ENCODE measurements around the gene WWTR1. TPM values are rescaled to one million over a fixed set of nuclear protein-coding genes. Genes with fewer than 3 reads are reported as not detected.

The WWTR1 gene
- total RNA-seq, 1 experiment from 2014 or later = 79.7 TPM

DNA sequence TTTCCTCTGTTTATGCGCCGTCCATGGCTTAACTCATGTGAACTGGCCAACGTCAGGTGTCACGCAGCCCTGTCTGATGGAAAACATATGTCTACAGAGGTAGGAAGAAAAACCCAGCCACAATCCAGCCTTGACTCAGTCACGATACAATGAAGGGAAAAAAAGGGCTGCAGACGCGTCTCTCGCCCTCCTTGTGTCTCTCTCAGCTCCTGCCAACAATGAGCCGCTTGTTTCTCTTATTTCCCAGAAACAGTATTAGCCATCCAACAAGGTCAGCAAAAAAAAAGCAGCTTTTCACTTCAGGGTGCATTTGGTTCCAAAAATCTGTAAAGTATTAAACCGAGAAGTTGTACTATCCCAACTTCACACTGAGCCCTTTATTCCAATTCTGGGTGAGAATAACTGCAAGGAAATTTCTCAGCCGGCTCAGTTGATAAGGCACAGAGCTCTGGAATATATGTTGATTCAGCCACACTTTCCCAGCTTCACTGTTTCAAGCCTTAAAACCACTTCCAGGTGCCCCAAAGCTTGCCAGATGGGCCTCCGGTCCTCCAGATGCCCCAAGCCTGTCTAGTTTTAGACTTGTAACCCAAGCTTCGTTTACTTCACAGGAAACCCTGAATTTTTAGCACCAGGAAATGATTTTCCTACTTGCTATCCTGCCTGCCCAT lies 103.9 kb downstream of the WWTR1 start:
- DNase-seq = no peak
- no peaks in the 10 kb centered on the region for H3K27me3 ChIP-seq (ENCODE audit: low read length)
- no peak overlapping the region for H2AFZ ChIP-seq (ENCODE audit: low read length)
- TF ChIP-seq EZH2phosphoT487 (IDR thresholded peaks at IDR 0.05; ENCODE audit: borderline replicate concordance, low read length) (no peak), EZH2 (IDR thresholded peaks at IDR 0.05; ENCODE audit: low read length, unreplicated experiment) (no peak)
- TF ChIP-seq, protein P1, sequence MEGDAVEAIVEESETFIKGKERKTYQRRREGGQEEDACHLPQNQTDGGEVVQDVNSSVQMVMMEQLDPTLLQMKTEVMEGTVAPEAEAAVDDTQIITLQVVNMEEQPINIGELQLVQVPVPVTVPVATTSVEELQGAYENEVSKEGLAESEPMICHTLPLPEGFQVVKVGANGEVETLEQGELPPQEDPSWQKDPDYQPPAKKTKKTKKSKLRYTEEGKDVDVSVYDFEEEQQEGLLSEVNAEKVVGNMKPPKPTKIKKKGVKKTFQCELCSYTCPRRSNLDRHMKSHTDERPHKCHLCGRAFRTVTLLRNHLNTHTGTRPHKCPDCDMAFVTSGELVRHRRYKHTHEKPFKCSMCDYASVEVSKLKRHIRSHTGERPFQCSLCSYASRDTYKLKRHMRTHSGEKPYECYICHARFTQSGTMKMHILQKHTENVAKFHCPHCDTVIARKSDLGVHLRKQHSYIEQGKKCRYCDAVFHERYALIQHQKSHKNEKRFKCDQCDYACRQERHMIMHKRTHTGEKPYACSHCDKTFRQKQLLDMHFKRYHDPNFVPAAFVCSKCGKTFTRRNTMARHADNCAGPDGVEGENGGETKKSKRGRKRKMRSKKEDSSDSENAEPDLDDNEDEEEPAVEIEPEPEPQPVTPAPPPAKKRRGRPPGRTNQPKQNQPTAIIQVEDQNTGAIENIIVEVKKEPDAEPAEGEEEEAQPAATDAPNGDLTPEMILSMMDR (conservative IDR thresholded peaks at IDR 0.05; ENCODE audit: low read depth, low read length) = no peak
- no TSS peak for BruUV-seq (replicated peaks)
- no peak for ATAC-seq
- peak overlapping the region; percentile 16; the same call in 1 of the 2 replicates for H3K4me3 ChIP-seq (ENCODE audit: low read length)
- H3K4me1 ChIP-seq (ENCODE audit: insufficient read depth, low read length) = peaks cover 51% of the 10 kb centered on the region
- peaks cover 6% of the 10 kb centered on the region for H3F3A ChIP-seq (ENCODE audit: low read length, unreplicated experiment)
- H3K9ac ChIP-seq (ENCODE audit: low read length) = peak overlapping the region; percentile 71
- peaks cover 67% of the 10 kb centered on the region for H3K79me2 ChIP-seq (ENCODE audit: low read length)
- peaks cover 26% of the 10 kb centered on the region for H3K36me3 ChIP-seq (ENCODE audit: low read depth, low read length)
- ChIA-PET CTCF (interaction anchor here (1.4 kb wide), 1 partner anchor 15 kb away, joined by 5 read pairs; no protein-coding TSS in a partner anchor), POLR2A (ENCODE audit: unreplicated experiment) (interaction anchor here (0.7 kb wide), 1 partner anchor 165 kb away, joined by 4 read pairs; no protein-coding TSS in a partner anchor)
- intact Hi-C loops (cut with micrococcal nuclease) = loop anchor here (1.0 kb wide), 1 partner anchor 13 kb away; no protein-coding TSS in a partner anchor
- no peaks in the 10 kb centered on the region for H4K20me1 ChIP-seq (ENCODE audit: low read length)
- H3K27ac ChIP-seq (ENCODE audit: low read length) = peak overlapping the region; percentile 93
- peak overlapping the region; percentile 61 for H3K4me2 ChIP-seq (ENCODE audit: low read length)
- H3K9me3 ChIP-seq (ENCODE audit: low read length) = no peaks in the 10 kb centered on the region
- no peaks in the 10 kb centered on the region for H3K9me2 ChIP-seq (replicated peaks; ENCODE audit: low read length)

DNA sequence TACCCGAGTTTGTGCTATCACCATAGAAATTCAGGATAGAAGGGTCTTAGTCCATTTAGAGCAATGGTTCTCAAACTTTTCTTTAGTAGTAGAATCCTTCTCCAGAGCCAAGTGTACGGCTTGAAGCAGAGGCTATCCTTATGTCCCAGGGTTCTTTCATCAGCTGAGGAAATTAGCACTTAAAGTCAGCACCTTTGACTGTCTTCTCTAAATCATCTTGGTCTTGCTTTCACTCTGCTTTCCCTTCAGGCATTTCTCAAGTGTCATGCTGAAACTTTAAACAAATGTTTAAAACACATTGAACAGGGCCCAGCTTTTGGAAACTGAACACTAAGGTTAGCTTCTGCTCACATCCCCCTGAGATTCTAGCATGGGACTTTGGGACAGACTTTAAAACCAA lies 105.1 kb downstream of the WWTR1 start:
- Histone ChIP-seq H3K79me2 (ENCODE audit: low read length) (peaks cover 68% of the 10 kb centered on the region), H3K9me2 (replicated peaks; ENCODE audit: low read length) (no peaks in the 10 kb centered on the region), H3K4me2 (ENCODE audit: low read length) (no peak overlapping the region), H3K9me3 (ENCODE audit: low read length) (no peaks in the 10 kb centered on the region), H3K4me1 (ENCODE audit: insufficient read depth, low read length) (peaks cover 51% of the 10 kb centered on the region), H3K27me3 (ENCODE audit: low read length) (no peaks in the 10 kb centered on the region), H3K27ac (ENCODE audit: low read length) (no peak overlapping the region), H3K36me3 (ENCODE audit: low read depth, low read length) (peaks cover 30% of the 10 kb centered on the region), H4K20me1 (ENCODE audit: low read length) (no peaks in the 10 kb centered on the region), H3F3A (ENCODE audit: low read length, unreplicated experiment) (peaks cover 6% of the 10 kb centered on the region), H3K4me3 (ENCODE audit: low read length) (no peak overlapping the region), H2AFZ (ENCODE audit: low read length) (no peak overlapping the region), H3K9ac (ENCODE audit: low read length) (no peak overlapping the region)
- ATAC-seq = no peak
- no TSS peak for BruUV-seq (replicated peaks)
- ChIA-PET CTCF (no interaction called here), POLR2A (ENCODE audit: unreplicated experiment) (interaction anchor here (0.7 kb wide), 1 partner anchor 213 kb away, joined by 4 read pairs; no protein-coding TSS in a partner anchor)
- intact Hi-C loops (cut with micrococcal nuclease) = loop anchor here (1.0 kb wide), 1 partner anchor 11 kb away; no protein-coding TSS in a partner anchor
- no peak for DNase-seq
- no peak for TF ChIP-seq EZH2 (IDR thresholded peaks at IDR 0.05; ENCODE audit: low read length, unreplicated experiment)
- TF ChIP-seq, protein P1 (conservative IDR thresholded peaks at IDR 0.05; ENCODE audit: low read depth, low read length) = no peak
- no peak for TF ChIP-seq EZH2phosphoT487 (IDR thresholded peaks at IDR 0.05; ENCODE audit: borderline replicate concordance, low read length)

DNA sequence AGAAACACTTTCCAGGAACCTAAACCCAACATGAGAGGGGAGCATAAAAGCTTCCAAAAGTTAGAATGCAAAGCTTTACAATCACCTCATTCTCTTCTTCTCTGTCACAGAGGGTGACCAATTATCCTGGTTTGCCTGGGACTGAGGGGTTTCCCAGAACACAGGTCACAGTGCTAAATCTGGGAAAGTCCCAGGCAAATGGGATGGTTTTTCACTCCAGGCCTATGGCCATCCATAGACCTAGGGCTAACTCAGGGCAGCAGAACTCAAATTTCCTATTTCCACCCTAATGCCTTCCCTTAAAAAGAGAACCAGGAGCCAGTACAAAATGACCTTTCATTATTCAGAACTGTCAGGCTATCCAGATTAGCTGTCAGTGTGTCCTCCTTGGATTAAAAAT lies 106.3 kb downstream of the WWTR1 start:
- Histone ChIP-seq H3K4me2 (ENCODE audit: low read length) (no peak overlapping the region), H3K9ac (ENCODE audit: low read length) (no peak overlapping the region), H3K79me2 (ENCODE audit: low read length) (peaks cover 68% of the 10 kb centered on the region), H3K9me2 (replicated peaks; ENCODE audit: low read length) (no peaks in the 10 kb centered on the region), H3K4me3 (ENCODE audit: low read length) (no peak overlapping the region), H2AFZ (ENCODE audit: low read length) (no peak overlapping the region), H3K4me1 (ENCODE audit: insufficient read depth, low read length) (peaks cover 49% of the 10 kb centered on the region), H3F3A (ENCODE audit: low read length, unreplicated experiment) (peaks cover 6% of the 10 kb centered on the region), H3K36me3 (ENCODE audit: low read depth, low read length) (peaks cover 34% of the 10 kb centered on the region), H3K9me3 (ENCODE audit: low read length) (no peaks in the 10 kb centered on the region), H3K27ac (ENCODE audit: low read length) (no peak overlapping the region), H4K20me1 (ENCODE audit: low read length) (no peaks in the 10 kb centered on the region), H3K27me3 (ENCODE audit: low read length) (no peaks in the 10 kb centered on the region)
- TF ChIP-seq EZH2 (IDR thresholded peaks at IDR 0.05; ENCODE audit: low read length, unreplicated experiment) = no peak
- TF ChIP-seq, protein P1 (conservative IDR thresholded peaks at IDR 0.05; ENCODE audit: low read depth, low read length) = no peak
- ChIA-PET CTCF (no interaction called here), POLR2A (ENCODE audit: unreplicated experiment) (no interaction called here)
- intact Hi-C loops (cut with micrococcal nuclease) = no loop called here
- ATAC-seq (no peak), DNase-seq (no peak)
- BruUV-seq (replicated peaks) = no TSS peak

All from PC-3 (cell line).